Gastrocnemius medialis (tissue), 4 donors: ENCODE results near the gene LARGE1.

Experiments
- CTCF ChIP-seq, 5 experiments: fragments of 450-650 bp in 3 of 5; fragments of 200-600 bp in 2 of 5; sonication (generic) in 2 of 5; IDR thresholded peaks in 4 of 5; conservative IDR thresholded peaks in 1 of 5; 1 replicate in 4 of 5; 2 replicates in 1 of 5; pipeline ENCODE4 v1.5.1; 2016 to 2019; ENCODE audit warnings: antibody characterized with exemption in 5 of 5, mild to moderate bottlenecking in 3 of 5, moderate library complexity in 3 of 5
- POLR2A ChIP-seq, 2 donors: fragments of 450-650 bp; IDR thresholded peaks; one replicate each; pipeline ENCODE4 v1.6.1; 2017; ENCODE audit warnings: antibody characterized with exemption in 2 of 2, mild to moderate bottlenecking in 2 of 2, moderate library complexity in 2 of 2

GRCh38 chr22:33666961-33667619, 253.2 kb downstream of the LARGE1 start:
- TF ChIP-seq CTCF (IDR thresholded peaks at IDR 0.05 in 4 of 5, conservative IDR thresholded peaks at IDR 0.05 in 1 of 5) (no peak), POLR2A (IDR thresholded peaks at IDR 0.05) (no peak)
